ENCODE data around the gene SIRT7. TPM values are rescaled to one million over a fixed set of nuclear protein-coding genes. Genes with fewer than 3 reads are reported as not detected.

The SIRT7 gene, protein sequence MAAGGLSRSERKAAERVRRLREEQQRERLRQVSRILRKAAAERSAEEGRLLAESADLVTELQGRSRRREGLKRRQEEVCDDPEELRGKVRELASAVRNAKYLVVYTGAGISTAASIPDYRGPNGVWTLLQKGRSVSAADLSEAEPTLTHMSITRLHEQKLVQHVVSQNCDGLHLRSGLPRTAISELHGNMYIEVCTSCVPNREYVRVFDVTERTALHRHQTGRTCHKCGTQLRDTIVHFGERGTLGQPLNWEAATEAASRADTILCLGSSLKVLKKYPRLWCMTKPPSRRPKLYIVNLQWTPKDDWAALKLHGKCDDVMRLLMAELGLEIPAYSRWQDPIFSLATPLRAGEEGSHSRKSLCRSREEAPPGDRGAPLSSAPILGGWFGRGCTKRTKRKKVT
- 10 to 100 TPM; 11.0 to 21.1 (median 14.1) TPM for polyA plus RNA-seq (ENCODE audit: insufficient read length in 3 of 3)
- long read RNA-seq, donor 1, partial matches to known transcripts, result 0 of 4 reads
- long read RNA-seq, donor 1, other reads (novel, unspliced or antisense), result 0 of 4 reads
- long read RNA-seq, donor 2, result 0 reads
- long read RNA-seq, donor 3, result 0 reads
- long read RNA-seq, donor 4, partial matches to known transcripts, result 0 of 4 reads
- long read RNA-seq, donor 4, other reads (novel, unspliced or antisense), result 0 of 4 reads
- long read RNA-seq, donor 5, result 0 reads
- long read RNA-seq, donor 6, partial matches to known transcripts, result 0 of 3 reads
- long read RNA-seq, donor 6, other reads (novel, unspliced or antisense), result 0 of 3 reads
- long read RNA-seq, donor 7, partial matches to known transcripts, result 0 of 2 reads
- long read RNA-seq, donor 7, other reads (novel, unspliced or antisense), result 0 of 2 reads
- long read RNA-seq, donor 8, result 0 reads
- long read RNA-seq, donor 9, partial matches to known transcripts, result 0 of 3 reads
- long read RNA-seq, donor 9, other reads (novel, unspliced or antisense), result 0 of 3 reads
- long read RNA-seq, donor 10, result 0 reads
- long read RNA-seq, donor 11, partial matches to known transcripts, result 0 of 3 reads
- long read RNA-seq, donor 11, other reads (novel, unspliced or antisense), result 0 of 3 reads
- long read RNA-seq, donor 12, result 0 reads
- long read RNA-seq, donor 13, result 0 reads
- long read RNA-seq, donor 14, partial matches to known transcripts, result 0 of 3 reads
- long read RNA-seq, donor 14, other reads (novel, unspliced or antisense), result 0 of 3 reads
- long read RNA-seq, donor 15, result 0 reads
- long read RNA-seq, donor 16, transcript SIRT7-201 (10 exons, 1,743 nt), result major isoform, 5 of 8 reads
- long read RNA-seq, donor 16, partial matches to known transcripts, result 0 of 8 reads
- long read RNA-seq, donor 16, other reads (novel, unspliced or antisense), result 0 of 8 reads

DNA sequence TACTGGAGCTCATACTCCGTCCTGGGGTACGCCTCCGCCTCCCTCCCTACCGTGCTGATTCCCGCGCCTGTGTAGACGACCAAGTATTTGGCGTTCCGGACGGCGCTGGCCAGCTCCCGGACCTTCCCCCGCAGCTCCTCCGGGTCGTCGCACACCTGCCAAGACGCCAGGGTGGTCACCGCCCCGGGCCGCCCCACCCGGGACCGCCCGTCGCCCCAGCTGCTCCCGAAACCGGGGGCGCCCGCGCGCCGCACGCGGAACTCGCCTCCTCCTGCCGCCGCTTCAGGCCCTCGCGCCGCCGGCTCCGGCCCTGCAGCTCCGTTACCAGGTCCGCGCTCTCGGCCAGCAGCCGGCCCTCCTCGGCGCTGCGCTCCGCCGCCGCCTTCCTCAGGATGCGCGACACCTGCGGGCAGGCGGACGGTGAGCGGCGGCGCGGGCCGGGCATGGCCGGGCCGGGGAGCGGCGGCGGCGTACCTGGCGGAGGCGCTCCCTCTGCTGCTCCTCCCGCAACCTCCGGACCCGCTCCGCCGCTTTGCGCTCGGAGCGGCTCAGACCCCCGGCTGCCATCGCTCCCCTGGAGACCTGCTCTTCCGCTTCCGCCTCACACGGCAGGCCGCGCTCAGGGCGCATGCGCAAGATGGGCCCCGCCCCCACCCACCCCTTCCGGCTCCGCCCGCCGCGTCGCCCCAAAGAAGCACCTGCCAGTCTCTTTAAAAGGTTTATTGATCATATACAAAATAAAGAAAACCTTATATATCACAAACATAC, at the start of gene SIRT7:
Gene SIRT7 (minus strand): TSS at position 612 of the 768 bp plus-strand sequence. CDS start 45 bp downstream, at position 567.
- peak in 8 of 11 donors; percentile 51 to 77 (median 66) for DNase-seq (ENCODE audit: extremely low read depth in 1 of 11, low read depth in 9 of 11, low spot score in 4 of 11)

DNA sequence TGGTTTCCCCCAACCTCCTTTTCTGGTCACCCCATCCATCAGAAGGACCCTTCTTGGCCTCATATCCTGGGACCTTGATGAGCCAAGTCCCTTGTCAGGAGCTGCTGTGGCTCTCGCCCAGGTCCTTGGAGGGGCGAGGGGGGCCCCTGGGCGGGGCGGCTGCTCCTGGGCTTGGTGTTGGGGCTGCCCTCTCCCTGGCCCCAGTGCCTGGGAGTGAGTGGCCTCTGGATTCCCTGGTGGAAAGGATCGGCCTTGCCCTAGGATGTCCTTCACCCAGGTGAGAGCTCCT, 49.2 kb upstream of the SIRT7 start:
- DNase-seq (ENCODE audit: extremely low read depth in 1 of 11, low read depth in 9 of 11, low spot score in 4 of 11), result no peak

DNA sequence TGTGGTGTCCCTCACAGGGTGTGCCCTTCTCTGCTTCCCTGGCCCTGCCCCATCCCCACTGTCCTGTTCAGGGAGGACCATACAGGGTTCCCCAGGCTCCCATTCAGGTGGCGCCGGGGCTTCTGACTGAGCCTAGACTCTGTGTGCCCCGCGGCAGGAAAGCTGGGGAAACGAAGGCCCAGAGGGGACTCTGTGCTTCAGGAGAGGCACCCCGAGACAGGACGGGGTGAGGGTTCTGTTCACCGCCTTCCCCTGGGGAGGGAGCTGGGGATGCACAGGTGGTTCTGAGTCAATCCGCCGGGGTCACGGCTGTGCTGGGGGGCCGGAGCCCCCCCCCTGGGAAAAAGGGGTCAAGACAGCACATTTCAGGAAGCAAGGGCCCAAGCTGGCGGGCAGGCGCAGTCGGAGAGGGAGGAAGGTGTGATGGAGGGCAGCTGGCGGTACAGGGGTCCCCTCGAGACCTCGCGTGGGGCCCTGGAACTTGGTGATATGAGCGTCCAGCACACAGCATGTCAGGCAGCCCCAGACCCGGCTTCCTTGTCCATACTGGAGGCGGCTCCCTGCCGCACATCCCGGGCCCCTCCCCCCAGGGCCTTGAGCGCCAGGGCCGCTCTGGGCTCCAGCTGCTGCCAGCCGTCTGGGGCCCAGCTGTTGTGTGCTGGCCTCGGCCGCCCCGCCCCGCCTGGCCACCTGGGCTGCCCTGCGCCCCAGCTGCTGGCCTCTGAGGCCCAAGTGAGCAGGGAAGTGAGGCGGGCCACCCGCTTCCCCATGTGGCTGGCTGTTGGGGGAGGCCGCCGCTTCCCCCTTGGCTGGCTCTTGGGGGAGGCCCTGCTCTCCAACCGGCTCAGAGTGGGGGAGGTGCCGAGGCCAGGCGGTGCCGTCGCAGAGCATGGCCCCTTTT, 48.6 kb upstream of the SIRT7 start:
- DNase-seq (ENCODE audit: extremely low read depth in 1 of 11, low read depth in 9 of 11, low spot score in 4 of 11), result peak in 2 of 11 donors; percentile 42 to 59

DNA sequence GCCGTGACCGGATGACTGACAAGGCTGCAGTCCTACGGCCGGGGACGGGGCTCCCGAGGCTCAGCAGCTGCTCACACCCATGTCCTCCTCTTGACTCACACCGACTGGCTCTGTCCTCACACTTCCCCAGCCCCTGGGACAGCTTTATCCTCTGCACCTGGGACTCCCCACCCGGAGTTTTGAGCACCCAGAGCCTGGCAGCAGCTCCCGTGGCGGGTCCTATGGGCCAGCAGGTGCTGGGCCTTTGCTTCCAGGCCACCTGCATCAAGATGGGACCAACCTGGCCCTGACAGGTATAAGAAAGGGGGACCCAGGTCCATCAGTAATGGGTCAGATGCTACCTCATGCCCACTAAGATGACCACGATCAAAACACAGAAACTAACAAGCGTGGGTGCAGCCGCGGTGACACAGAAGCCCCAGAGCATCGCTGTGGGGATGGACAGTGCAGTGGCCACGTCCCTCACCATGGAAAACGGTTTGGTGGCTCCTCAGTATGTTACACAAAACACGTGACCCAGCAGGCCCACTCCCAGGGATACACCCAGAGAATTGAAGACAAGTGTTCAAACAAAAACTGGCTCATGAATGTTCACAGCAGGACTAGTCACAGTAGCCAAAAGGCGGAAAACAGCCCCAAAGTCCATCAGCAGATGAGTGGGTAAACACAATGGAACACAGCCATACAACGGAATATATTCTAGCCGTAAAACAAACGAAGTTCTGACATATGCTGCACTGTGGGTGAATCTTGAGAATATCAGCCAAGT, 46.3 kb upstream of the SIRT7 start:
- DNase-seq (ENCODE audit: extremely low read depth in 1 of 11, low read depth in 9 of 11, low spot score in 4 of 11), result no peak

DNA sequence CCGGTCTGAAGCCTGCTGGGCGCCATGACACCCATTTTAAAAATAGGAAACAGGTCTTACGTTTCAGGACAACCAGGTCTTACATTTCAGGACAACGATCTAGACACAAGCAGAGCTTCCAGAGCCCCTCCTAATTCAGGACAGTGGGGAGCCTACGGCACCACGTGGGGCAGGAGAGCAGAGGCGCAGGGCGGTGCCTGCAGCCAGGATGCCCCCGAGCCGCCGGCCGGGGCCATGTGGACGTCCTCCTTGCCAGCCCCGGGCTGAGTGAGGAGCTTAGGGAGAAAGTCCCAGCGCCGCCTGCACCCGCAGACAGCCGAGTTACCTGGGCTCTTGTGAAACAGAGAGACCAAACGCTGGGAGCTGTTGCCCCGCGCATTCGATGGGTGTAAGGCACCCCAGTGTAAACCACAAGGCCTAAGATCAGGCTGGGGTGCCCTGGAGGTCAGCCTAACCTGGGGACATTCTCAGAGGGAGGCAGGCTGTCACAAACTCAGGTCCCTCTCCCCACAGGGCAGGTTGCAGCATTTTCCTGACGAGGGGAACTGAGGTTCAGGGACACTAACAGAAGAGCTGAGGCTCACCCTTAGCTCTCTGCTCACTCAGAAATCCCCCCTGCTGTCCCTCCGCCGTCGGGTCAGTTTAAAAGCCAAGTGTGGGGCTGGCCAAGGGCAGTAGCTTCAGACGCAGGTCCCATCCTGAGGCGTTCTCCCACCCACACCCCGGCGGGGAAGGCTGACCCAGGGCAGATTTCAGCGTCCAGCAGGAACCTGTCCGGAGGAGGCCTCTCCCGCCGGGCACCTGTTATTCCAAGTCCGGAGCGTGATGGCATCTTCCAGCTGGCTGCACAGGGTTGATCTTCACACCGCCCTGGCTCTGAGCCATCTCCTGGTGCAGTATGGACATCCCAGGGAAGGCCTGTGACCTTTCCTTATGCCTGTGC, 44.8 kb upstream of the SIRT7 start:
- no peak for DNase-seq (ENCODE audit: extremely low read depth in 1 of 11, low read depth in 9 of 11, low spot score in 4 of 11)

DNA sequence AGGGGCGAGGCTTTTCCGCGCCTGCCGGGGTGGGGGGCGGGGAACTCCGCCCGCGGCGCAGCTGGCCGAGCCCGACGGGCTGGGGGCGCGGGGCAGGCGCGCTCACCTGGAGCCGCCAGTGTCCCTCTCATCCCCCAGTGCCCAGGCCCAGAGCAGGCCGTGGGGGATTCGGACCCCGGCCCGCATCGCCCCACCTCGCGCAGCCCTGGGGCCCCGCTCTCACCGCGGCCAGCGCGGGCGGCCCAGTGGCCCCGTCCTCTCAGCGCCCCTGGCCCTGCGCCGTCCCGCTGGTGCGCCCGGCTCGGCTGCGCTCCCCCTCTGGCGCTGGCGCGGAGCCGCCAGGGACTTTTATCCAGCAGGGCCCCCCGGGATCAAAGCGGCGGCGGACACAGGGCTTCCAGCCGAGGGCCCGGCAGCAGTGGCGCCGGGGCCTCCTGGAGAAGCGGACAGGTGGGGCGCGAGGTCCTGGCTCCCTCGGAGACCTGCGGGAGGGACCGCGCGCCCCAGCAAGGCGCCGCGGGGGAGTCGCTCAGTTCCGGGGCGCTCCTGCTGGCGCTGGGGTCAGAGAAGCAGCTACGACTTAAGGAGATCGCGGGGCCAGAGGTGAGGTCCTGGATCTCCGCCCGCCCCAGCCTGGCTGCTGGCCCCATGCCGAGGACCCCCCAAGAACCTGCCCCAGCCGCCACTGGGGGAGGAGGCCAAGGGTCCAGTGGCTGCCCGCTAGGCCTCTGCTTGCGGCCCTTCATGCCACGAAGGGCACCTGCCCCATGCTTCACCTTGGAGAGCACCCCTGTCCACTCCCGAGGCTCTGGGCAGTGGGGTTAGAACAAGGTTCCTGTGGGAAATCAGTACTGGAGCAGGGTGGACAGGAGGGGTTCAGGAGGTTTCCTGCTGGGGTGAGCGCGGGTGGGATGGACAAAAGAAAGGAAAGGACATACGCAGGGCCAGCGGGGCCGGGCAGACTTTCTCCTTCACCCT, 43.8 kb upstream of the SIRT7 start:
- DNase-seq (ENCODE audit: extremely low read depth in 1 of 11, low read depth in 9 of 11, low spot score in 4 of 11), result no peak

DNA sequence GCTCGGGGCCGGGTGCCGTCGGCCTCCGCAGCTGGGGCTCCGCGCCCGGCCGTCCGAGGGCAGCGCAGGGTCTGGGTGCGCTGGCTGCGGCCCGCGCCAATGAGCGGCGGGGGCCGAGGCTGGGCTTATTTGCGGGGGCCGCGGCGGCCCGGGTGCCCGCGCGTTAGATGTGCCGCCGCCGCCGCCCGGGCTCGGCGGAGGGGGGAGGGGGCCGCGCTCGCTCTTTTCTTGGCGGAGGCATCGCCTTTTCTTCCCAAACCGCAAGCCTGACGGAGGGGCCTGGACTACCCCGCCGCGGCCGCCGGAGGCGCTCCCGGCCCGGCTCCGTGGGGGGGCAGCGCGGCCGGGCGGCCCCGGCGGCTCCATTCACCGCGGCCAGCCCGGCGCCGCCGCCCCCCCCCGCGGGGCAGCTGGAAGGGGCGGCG, 43.1 kb upstream of the SIRT7 start, which contains the start of gene NOTUM:
Gene NOTUM (minus strand): TSS at position 101 of the 425 bp plus-strand sequence. CDS start 278 bp downstream, outside the sequence.
- DNase-seq (ENCODE audit: extremely low read depth in 1 of 11, low read depth in 9 of 11, low spot score in 4 of 11), result no peak

DNA sequence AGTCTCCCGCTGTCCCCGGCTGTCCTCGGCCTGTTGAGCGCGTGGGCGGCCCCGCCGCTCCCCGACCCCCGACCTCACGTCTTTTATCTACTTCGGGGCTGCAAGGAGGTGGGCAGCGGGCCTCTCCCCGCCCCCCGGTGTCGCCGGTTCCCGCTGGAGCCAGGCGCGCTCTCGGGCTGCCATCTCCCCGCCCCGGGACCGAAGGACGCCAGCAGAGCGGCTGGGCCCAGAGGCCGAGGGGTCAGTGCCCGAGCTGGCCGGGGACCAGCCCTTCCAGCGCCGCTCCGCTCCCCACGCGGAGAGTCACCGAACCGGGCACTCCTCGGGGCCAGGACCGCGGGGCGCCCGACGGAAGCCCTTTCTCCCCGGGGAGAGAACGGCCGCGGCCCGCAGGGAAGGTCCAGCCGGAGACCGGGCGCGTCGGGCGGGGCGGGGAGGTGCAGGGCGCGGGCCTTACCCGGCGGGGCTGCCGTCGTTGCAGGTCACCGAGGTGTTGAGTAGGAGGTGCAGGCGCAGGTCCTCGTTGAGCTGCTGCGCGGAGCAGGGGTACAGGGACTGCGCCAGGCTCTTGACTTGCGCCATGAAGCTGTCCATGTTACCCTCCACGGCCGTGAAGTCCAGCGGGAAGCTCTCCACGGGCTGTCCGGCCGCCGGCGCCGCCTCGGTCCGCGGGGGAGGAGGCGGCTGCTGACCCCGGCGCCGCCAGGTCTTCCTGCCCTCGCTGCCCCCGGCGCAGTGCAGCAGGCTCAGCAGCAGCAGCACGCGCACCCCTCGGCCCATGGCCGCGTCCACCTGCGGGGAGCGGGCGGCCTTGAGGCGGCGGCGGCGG, 42.4 kb upstream of the SIRT7 start:
- no peak for DNase-seq (ENCODE audit: extremely low read depth in 1 of 11, low read depth in 9 of 11, low spot score in 4 of 11)

DNA sequence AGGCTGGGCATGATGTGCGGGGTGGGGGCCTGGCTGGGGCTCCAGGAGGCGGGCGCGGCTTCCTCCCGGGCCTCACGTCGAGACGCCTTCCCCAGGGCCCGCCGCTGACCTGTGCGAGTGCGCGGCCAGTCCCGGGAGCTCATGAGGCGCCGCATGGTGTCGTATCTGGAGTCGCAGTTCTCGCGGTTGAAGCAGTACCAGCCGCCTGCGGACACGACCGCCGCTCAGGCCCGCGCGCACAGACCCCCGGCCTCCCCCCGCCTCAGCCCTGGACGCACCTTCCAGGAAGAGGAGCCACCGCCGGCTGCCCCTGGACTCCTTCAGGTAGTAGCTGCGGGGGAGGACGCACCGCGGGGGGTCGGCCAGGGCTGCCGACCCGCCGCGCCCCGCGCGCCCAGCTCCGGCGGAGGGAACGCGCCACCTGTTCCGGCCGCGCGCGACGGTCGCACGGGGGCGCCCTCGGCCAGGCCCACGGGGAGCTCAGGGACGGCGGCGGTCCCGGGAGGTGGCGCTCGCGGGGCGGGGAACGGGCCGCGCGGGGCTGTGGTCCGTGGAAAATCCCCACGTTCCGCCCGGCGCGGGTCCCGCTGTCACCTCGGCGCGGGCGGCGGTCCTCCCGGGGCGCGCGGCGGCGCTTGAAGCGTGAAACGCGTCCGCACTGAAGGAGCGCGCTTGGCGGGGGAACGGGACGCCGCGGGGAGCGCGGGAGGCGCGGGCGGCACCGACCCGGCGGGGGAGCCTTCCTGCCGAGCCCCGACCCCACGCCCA, 41.6 kb upstream of the SIRT7 start:
- DNase-seq (ENCODE audit: extremely low read depth in 1 of 11, low read depth in 9 of 11, low spot score in 4 of 11), result no peak

DNA sequence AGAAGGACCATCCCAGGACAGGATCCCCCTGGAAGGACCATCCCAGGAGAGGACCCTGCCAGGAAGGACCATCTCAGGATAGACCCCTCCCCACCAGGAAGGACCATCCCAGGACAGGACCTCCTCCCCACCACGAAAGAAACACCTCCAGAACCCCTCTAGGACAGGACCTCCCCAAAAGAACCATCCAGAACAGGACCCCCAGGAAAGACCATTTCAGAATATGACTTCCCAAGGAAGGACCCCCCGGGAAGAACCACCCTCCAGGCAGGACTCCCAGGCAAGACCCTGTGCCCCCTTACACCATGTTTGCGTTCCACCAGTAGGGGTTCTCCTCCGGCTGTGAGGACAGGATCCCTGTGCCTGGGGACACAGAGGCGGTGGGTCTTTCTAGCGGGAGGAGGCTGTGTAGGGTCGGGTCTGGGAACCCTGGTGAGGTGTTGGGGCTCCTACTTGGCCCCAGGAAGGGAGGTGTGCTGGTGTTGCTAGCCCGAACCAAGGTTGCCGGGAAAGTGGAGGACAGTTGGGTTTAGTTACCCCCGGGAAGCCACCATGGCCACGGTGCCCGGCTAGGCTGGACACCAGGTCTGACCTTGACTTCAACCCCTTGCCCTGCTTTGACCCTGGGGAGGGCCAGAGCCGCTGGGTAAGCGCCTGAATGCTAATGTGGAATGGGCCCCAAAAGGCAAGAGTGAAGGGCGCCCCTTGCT, 40.8 kb upstream of the SIRT7 start:
- DNase-seq (ENCODE audit: extremely low read depth in 1 of 11, low read depth in 9 of 11, low spot score in 4 of 11), result no peak

DNA sequence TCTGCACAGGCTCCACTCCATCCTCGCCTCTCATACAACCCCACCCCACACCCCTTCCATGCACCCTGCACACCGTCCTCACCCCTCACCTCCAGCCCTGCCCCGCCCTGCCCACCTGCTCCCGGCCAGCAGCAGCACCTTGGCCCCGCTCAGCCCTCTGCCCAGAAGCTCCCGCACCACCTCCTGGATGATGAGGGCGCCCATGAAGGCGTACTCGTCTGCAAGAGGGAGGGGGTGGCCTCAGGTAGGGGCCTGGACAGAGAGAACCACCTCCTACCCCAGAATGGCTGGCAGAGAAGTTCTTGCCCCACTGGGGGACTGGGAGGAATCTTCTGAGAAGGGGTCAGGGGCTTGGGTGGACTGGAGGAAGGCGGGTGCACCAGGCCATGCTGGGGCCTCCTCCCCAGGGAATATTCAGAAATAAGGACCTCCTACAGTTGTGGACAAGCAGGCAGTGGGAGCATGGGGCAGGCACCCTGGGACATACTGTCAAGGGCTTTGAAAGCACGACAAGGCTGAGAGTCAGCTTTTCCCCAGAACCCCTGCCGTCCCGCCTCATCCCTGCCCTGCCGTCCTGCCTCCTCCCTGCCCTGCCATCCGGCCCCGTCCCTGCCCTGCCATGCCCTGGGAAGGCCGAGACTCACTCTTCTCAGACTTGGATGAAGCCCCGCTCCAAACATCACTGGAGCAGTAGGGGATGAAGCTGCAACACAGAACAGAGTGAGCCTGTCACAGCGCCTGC, 39.9 kb upstream of the SIRT7 start:
- DNase-seq (ENCODE audit: extremely low read depth in 1 of 11, low read depth in 9 of 11, low spot score in 4 of 11), result no peak
